Testis (tissue), 2 donors: ENCODE data around the gene ARID1B.

ENCODE experiments used
- POLR2A ChIP-seq: fragments of 450-650 bp; IDR thresholded peaks from one replicate; pipeline ENCODE4 v1.6.1; 2017; ENCODE audit warnings: antibody characterized with exemption, mild to moderate bottlenecking, moderate library complexity
- TF ChIP-seq, protein P1 (sequence below), 3 experiments: fragments of 450-650 bp in 2 of 3; fragments of 200-600 bp in 1 of 3; sonication (generic) in 1 of 3; IDR thresholded peaks; one replicate each; pipeline ENCODE4 v1.5.1; 2016 to 2019; ENCODE audit warnings: antibody characterized with exemption in 3 of 3, mild to moderate bottlenecking in 2 of 3, moderate library complexity in 1 of 3

DNA sequence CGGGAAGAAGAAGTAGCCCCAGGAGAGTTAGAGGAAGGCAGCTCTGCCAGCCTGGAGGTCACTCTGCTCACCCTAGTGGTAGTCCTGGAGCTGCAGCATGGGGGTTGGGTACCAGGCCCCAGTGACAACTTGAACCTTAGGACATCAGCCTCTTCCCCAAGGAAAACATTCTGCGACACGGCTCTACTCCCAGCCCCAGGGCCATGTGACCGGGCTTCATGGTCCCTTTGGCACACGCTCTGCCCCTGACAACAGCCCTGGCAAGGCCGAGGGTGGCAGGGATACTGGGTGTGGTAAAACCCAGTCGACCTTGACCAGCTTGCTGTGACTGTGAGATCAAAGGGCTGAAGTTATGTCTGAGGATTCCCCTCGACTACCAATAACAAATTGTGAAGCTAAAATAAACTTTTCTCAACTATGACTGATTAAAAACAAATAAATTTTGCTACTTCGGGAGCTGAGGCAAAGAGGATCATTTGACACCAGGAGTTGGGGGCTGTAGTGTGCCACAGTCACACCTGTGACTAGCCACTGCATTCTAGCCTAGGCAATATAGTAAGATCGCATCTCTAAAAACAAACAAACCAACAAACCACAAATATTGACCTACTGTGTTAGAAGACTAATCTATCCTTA lies 24.4 kb upstream of the ARID1B start:
- TF ChIP-seq, protein P1, sequence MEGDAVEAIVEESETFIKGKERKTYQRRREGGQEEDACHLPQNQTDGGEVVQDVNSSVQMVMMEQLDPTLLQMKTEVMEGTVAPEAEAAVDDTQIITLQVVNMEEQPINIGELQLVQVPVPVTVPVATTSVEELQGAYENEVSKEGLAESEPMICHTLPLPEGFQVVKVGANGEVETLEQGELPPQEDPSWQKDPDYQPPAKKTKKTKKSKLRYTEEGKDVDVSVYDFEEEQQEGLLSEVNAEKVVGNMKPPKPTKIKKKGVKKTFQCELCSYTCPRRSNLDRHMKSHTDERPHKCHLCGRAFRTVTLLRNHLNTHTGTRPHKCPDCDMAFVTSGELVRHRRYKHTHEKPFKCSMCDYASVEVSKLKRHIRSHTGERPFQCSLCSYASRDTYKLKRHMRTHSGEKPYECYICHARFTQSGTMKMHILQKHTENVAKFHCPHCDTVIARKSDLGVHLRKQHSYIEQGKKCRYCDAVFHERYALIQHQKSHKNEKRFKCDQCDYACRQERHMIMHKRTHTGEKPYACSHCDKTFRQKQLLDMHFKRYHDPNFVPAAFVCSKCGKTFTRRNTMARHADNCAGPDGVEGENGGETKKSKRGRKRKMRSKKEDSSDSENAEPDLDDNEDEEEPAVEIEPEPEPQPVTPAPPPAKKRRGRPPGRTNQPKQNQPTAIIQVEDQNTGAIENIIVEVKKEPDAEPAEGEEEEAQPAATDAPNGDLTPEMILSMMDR (IDR thresholded peaks at IDR 0.05) = peak in 2 of 3 experiments; percentile 27 to 32
- TF ChIP-seq POLR2A = no peak
